ENCODE data around the gene STRIP2.

DNA sequence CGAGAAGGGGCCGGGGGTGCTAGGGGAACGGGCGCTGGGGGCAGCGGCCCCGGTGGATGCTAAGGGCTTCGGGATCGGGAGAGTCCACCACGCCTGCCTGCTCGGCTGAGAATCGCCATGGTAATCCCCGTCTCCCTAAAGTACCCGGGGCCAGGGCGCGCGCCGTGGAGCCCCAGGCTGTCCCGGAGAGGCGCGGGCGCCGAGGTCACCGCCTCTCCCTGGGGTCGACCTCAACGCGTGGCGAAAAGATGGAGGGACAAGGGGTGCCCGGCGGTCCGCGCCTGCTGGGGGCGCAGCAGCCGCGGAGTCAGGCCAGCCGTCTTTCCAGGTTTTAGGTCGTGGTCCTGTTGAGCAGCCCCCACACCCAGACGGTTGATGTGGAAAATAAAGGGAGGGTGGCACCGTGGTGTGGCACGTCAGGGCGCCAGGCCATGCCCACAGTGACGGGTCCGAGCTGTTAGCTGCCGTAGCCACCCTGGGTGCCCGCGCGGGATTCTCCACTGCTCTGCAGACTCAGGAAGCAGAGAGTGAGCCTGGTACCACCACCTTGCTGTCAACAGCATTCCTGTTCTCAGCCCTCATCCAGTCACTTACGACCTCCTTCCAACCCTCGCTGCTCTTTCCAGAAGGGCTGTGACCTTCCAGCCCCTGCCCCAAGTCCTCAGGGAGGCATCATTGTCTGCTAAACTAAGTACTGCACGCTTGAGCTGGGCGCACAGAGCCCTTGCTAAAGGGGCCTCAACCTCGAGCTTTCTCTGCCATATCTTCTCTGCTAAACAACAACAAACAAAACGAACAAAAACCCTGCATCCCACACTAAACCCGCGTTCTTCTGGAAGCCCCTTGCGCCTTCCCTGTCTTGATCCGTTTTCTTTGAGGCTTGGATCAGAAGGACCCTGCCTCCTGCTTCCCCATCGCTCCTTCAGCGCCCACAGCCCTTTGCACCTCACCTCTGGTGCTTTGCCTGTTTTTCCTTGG lies 68.8 kb downstream of the STRIP2 start:
- TF ChIP-seq, protein P1, sequence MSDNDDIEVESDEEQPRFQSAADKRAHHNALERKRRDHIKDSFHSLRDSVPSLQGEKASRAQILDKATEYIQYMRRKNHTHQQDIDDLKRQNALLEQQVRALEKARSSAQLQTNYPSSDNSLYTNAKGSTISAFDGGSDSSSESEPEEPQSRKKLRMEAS (IDR thresholded peaks at IDR 0.05): no peak; the same call in 1 of the 2 replicates
- TF ChIP-seq RAD21 (IDR thresholded peaks at IDR 0.05; ENCODE audit: low read depth): no peak
- TF ChIP-seq EP300 (IDR thresholded peaks at IDR 0.05; ENCODE audit: borderline replicate concordance): no peak
- TF ChIP-seq EGR1 (IDR thresholded peaks at IDR 0.05): no peak
- peak; percentile 36; the same call in 1 of the 2 replicates for TF ChIP-seq ZBTB7A (IDR thresholded peaks at IDR 0.05; ENCODE audit: low read depth)
- TF ChIP-seq, protein P2, sequence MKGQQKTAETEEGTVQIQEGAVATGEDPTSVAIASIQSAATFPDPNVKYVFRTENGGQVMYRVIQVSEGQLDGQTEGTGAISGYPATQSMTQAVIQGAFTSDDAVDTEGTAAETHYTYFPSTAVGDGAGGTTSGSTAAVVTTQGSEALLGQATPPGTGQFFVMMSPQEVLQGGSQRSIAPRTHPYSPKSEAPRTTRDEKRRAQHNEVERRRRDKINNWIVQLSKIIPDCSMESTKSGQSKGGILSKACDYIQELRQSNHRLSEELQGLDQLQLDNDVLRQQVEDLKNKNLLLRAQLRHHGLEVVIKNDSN (IDR thresholded peaks at IDR 0.05): no peak
- no peak for TF ChIP-seq CREB1 (IDR thresholded peaks at IDR 0.05; ENCODE audit: low read depth)
- TF ChIP-seq NFIC (IDR thresholded peaks at IDR 0.05): no peak
- TF ChIP-seq CEBPB (IDR thresholded peaks at IDR 0.05): no peak

Data from Ishikawa (cell line).